ENCODE results near the gene ADRM1.

ADRM1 gene

DNA sequence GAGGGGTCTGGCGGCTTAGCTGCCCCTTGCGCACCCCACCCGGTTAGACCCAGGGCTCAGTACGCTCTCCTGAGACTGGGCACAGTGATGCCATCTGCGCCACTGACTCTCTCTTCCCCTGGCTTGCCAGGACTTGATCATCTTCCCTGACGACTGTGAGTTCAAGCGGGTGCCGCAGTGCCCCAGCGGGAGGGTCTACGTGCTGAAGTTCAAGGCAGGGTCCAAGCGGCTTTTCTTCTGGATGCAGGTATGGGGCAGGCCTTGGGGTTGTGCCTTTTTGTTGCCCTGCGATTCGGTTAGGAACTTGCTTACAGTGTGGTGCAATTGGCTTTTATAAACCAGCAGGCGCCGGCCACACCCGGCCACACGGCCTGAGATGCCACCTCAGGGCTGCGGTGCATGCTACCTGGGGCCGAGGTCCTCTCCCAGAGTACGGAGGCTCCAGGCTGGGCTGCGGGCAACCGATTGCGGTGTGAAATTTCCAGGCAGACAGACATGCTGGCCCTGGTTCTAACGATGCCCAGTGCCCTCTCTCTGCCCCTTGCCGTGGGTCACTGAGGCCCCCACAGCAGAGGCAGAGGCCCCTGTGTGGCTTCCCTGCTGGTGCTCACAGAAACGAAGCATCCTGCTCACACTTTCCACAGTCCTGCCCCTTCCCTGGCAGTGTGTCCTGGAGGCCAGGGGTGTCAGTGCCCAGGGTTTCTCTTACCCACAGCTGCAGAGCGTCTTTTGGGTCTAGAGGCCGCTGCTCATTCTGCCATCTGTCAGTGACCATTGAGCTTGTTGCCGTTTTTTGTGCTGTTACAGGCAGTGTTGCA lies 1.7 kb downstream of the ADRM1 start:
- TF ChIP-seq, protein P1, sequence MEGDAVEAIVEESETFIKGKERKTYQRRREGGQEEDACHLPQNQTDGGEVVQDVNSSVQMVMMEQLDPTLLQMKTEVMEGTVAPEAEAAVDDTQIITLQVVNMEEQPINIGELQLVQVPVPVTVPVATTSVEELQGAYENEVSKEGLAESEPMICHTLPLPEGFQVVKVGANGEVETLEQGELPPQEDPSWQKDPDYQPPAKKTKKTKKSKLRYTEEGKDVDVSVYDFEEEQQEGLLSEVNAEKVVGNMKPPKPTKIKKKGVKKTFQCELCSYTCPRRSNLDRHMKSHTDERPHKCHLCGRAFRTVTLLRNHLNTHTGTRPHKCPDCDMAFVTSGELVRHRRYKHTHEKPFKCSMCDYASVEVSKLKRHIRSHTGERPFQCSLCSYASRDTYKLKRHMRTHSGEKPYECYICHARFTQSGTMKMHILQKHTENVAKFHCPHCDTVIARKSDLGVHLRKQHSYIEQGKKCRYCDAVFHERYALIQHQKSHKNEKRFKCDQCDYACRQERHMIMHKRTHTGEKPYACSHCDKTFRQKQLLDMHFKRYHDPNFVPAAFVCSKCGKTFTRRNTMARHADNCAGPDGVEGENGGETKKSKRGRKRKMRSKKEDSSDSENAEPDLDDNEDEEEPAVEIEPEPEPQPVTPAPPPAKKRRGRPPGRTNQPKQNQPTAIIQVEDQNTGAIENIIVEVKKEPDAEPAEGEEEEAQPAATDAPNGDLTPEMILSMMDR (IDR thresholded peaks at IDR 0.05; ENCODE audit: low read depth, low read length): no peak
- H3K4me3 ChIP-seq (ENCODE audit: low read depth, low read length): peak overlapping the region; percentile 81
- DNase-seq (ENCODE audit: low read depth, low spot score): no peak
- in situ Hi-C loops (cut with HindIII; ENCODE audit: low sequenced_read_pairs): no loop called here

DNA sequence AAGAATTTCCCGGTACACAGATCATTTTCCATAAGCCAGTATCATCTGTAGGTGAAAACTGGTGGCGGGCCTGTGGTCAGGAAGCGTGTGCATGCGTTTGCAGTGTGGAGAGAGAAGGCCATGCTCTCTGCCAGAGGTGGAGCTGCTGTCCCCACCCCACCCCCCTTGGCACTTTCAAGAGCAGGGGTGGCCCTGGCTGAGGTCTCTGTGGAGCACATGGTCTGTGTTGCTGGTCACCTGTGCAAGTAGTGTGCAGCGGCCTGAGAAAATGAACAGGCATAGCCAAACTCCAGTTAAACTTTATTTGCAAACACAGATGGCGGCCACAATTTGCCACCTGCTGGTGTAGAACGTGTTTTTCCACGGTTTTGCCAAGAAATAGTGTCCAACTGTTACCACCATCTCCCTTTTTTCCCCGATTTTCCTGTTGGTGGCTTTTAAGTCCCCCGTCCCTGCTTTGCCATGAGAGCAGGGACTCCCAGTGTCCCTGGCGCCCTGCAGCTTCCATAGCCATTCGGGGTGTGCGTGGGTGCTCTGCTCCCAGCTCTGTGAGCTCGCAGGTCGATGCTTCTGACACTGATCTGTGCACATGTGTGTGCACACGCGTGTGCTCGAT lies 2.5 kb downstream of the ADRM1 start:
- TF ChIP-seq, protein P1 (IDR thresholded peaks at IDR 0.05; ENCODE audit: low read depth, low read length): no peak
- in situ Hi-C loops (cut with HindIII; ENCODE audit: low sequenced_read_pairs): no loop called here
- H3K4me3 ChIP-seq (ENCODE audit: low read depth, low read length): peak overlapping the region; percentile 81
- no peak for DNase-seq (ENCODE audit: low read depth, low spot score)

DNA sequence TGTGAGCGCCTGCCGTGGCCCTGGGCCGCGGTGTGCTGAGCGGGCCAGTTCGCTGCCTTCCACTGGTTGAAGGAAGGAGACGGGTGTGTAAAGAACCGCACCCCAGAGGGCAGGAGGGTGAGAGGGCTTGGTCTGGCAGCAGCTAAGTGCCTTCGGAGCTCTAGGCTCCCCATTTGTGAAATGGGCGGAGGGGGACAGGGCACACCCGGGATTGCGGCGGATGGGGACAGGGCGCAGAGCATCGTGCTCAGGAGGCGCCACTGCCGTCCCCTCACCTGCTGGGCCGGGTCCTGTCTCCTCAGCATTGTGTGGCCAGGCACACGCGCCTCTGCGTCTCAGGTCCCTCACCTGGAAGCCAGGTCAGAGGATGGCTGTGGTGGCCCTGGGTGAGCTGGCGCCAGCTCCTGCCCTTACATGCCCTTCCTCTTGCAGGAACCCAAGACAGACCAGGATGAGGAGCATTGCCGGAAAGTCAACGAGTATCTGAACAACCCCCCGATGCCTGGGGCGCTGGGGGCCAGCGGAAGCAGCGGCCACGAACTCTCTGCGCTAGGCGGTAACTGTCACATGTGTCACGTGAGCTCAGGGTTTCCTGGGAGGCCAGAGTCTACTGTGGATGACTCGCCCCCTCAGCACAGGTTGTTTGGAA lies 3.1 kb downstream of the ADRM1 start:
- no peak for DNase-seq (ENCODE audit: low read depth, low spot score)
- in situ Hi-C loops (cut with HindIII; ENCODE audit: low sequenced_read_pairs): no loop called here
- TF ChIP-seq, protein P1 (IDR thresholded peaks at IDR 0.05; ENCODE audit: low read depth, low read length): no peak
- H3K4me3 ChIP-seq (ENCODE audit: low read depth, low read length): no peak overlapping the region

- no peak for DNase-seq (ENCODE audit: low read depth, low spot score)
- TF ChIP-seq, protein P1 (IDR thresholded peaks at IDR 0.05; ENCODE audit: low read depth, low read length): no peak
- H3K4me3 ChIP-seq (ENCODE audit: low read depth, low read length): no peak overlapping the region
- in situ Hi-C loops (cut with HindIII; ENCODE audit: low sequenced_read_pairs): no loop called here
Measured at GRCh38 chr20:62306414-62307187, 3.8 kb downstream of the ADRM1 start.

DNA sequence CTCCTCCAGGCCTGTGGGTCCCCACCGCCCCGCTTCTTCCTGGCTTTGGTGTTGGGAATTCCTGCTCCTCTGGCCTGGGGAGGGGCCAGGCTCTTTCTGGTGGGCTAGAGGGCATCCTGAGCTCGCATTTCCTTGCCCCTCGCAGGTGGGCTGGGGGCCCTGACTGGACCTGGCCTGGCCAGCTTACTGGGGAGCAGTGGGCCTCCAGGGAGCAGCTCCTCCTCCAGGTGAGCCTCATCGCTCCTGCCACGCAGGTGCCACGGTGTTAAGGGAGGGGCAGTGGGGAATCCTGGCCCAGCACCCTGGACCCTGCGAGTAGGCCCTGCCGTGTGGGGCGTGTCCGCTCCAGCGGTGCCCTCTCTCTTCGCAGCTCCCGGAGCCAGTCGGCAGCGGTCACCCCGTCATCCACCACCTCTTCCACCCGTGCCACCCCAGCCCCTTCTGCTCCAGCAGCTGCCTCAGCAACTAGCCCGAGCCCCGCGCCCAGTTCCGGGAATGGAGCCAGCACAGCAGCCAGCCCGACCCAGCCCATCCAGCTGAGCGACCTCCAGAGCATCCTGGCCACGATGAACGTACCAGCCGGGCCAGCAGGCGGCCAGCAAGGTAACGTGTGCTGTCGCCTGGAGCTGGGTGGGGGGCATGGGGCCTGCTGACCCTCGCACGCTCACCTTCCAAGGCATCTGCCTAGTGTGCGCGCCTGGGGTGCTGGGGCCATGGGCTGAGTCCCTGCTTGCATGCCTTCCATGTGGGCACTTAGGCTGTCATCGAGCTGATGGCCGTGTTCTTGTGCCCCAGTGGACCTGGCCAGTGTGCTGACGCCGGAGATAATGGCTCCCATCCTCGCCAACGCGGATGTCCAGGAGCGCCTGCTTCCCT lies 4.7 kb downstream of the ADRM1 start:
- TF ChIP-seq, protein P1 (IDR thresholded peaks at IDR 0.05; ENCODE audit: low read depth, low read length): no peak
- H3K4me3 ChIP-seq (ENCODE audit: low read depth, low read length): no peak overlapping the region
- DNase-seq (ENCODE audit: low read depth, low spot score): no peak
- in situ Hi-C loops (cut with HindIII; ENCODE audit: low sequenced_read_pairs): no loop called here

Data from astrocyte of the spinal cord (primary cell).